Endothelial cell of umbilical vein (primary cell): Measurements from ENCODE around the gene ZNF143. TPM values are rescaled to one million over a fixed set of nuclear protein-coding genes. Genes with fewer than 3 reads are reported as not detected.

ENCODE experiments used
- BruUV-seq: library from RNA; stranded (reverse); fragments of 400-500 nt; replicated peaks from 2 replicates; lab custom pipeline; 2021; lab: Mats Ljungman, UMichigan
- CTCF ChIA-PET: fragments of 300-600, 350-600 bp; sonication (Branson Sonifier 250); formaldehyde crosslinking; loops from one replicate; lab custom pipeline; 2021; ENCODE audit warnings: antibody characterized with exemption, inconsistent platforms; lab: Charles Lee
- POLR2A ChIA-PET: fragments of 300-600, 350-600 bp; sonication (Branson Sonifier 250); formaldehyde crosslinking; loops from one replicate; lab custom pipeline; 2021; ENCODE audit warnings: antibody characterized with exemption, inconsistent platforms; lab: Charles Lee
- DNase-seq: peaks from one replicate; pipeline ENCODE4 v3.0.0-alpha.2; 2011; ENCODE audit warnings: low read depth, low spot score
- FAIRE-seq: peaks from 2 replicates; lab custom pipeline; 2011; peaks lifted over from hg19 to GRCh38; lab: Jason Lieb, UNC
- H2AFZ ChIP-seq: 2 replicates; pipeline ENCODE4 v1.6.0; 2012; ENCODE audit warnings: low read depth, low read length, control low read depth, inconsistent platforms
- H3K27ac ChIP-seq: 2 replicates; pipeline ENCODE4 v1.5.1; 2011; ENCODE audit warnings: low read depth, mild to moderate bottlenecking, control low read depth, low read length, moderate library complexity; ENCODE audit not compliant: insufficient read depth
- H3K27me3 ChIP-seq, 2 experiments: 2 replicates each; pipeline versions ENCODE4 v1.6.0 to v1.6.1; 2011; ENCODE audit warnings: low read length in 2 of 2, mixed read lengths in 1 of 2; ENCODE audit not compliant: control insufficient read depth in 2 of 2, insufficient read depth in 2 of 2
- H3K36me3 ChIP-seq, 2 experiments: 2 replicates in 1 of 2; 3 replicates in 1 of 2; pipeline ENCODE4 v1.5.1; 2011; ENCODE audit warnings: low read length in 2 of 2, mild to moderate bottlenecking in 1 of 2, moderate library complexity in 1 of 2; ENCODE audit not compliant: control insufficient read depth in 2 of 2, insufficient read depth in 2 of 2; ENCODE audit errors: extremely low read depth in 1 of 2
- H3K4me1 ChIP-seq: 3 replicates; pipeline ENCODE4 v1.5.1; 2011; ENCODE audit warnings: mild to moderate bottlenecking, low read length; ENCODE audit not compliant: control insufficient read depth, insufficient read depth; ENCODE audit errors: extremely low read depth
- H3K4me2 ChIP-seq: 2 replicates; pipeline ENCODE4 v1.6.1; 2011; ENCODE audit warnings: low read length, control low read depth, mixed read lengths; ENCODE audit not compliant: insufficient read depth
- H3K4me3 ChIP-seq, 3 experiments: fragments of 200-600 bp in 1 of 3; sonication (generic), shearing (Covaris generic) in 1 of 3; replicated peaks in 1 of 3; 2 replicates each; pipeline ENCODE4 v1.5.1; 2011 to 2016; ENCODE audit warnings: control low read depth in 3 of 3, low read length in 3 of 3, mild to moderate bottlenecking in 2 of 3, inconsistent platforms in 1 of 3, low read depth in 1 of 3, moderate library complexity in 1 of 3; ENCODE audit not compliant: insufficient read depth in 1 of 3
- H3K79me2 ChIP-seq: 2 replicates; pipeline ENCODE4 v1.6.0; 2012; ENCODE audit warnings: low read length, inconsistent platforms; ENCODE audit not compliant: control insufficient read depth, insufficient read depth
- H3K9ac ChIP-seq: replicated peaks from 2 replicates; pipeline ENCODE3; 2011; ENCODE audit warnings: low read length, control low read depth; ENCODE audit not compliant: insufficient read depth; ENCODE audit errors: extremely low read depth
- H3K9me1 ChIP-seq: replicated peaks from 3 replicates; pipeline ENCODE4 v1.6.0; 2011; ENCODE audit warnings: mild to moderate bottlenecking, low read length; ENCODE audit not compliant: control insufficient read depth, insufficient read depth; ENCODE audit errors: extremely low read depth
- H3K9me3 ChIP-seq: replicated peaks from 2 replicates; pipeline ENCODE4 v1.5.1; 2012; ENCODE audit warnings: low read length, inconsistent platforms; ENCODE audit not compliant: control insufficient read depth, insufficient read depth
- H4K20me1 ChIP-seq: replicated peaks from 2 replicates; pipeline ENCODE3; 2011; ENCODE audit warnings: mild to moderate bottlenecking, low read length; ENCODE audit not compliant: control insufficient read depth, insufficient read depth; ENCODE audit errors: extremely low read depth
- CTCF ChIP-seq, 2 donors: IDR thresholded peaks; 1 replicate in 1 of 2; 2 replicates in 1 of 2; pipeline ENCODE4 v1.5.1; 2011; ENCODE audit warnings: low read length in 2 of 2, mild to moderate bottlenecking in 2 of 2, moderate library complexity in 2 of 2, control low read depth in 1 of 2, inconsistent platforms in 1 of 2, low read depth in 1 of 2; ENCODE audit not compliant: insufficient read depth in 1 of 2; ENCODE audit errors: extremely low read depth in 1 of 2
- EZH2 ChIP-seq: IDR thresholded peaks from 2 replicates; pipeline ENCODE4 v1.6.1; 2012; ENCODE audit warnings: borderline replicate concordance, low read depth, mild to moderate bottlenecking, moderate library complexity, low read length, inconsistent platforms; ENCODE audit not compliant: severe bottlenecking
- FOS ChIP-seq: IDR thresholded peaks from 2 replicates; pipeline ENCODE4 v1.6.1; 2011; ENCODE audit warnings: mild to moderate bottlenecking, low read length, moderate library complexity, borderline replicate concordance; ENCODE audit not compliant: insufficient read depth
- GATA2 ChIP-seq: IDR thresholded peaks from 2 replicates; pipeline ENCODE4 v1.7.0; 2011; ENCODE audit warnings: low read depth, mild to moderate bottlenecking, moderate library complexity, mixed read lengths, low read length; ENCODE audit not compliant: insufficient read length, insufficient read depth
- JUN ChIP-seq: IDR thresholded peaks from 2 replicates; pipeline ENCODE4 v1.6.1; 2011; ENCODE audit warnings: borderline replicate concordance, low read depth; ENCODE audit not compliant: insufficient read length, insufficient read depth
- MAX ChIP-seq: IDR thresholded peaks from 2 replicates; pipeline ENCODE4 v1.6.1; 2011; ENCODE audit not compliant: insufficient read depth, insufficient read length
- MYC ChIP-seq: IDR thresholded peaks from one replicate; pipeline ENCODE4 v1.6.1; 2011; ENCODE audit warnings: mild to moderate bottlenecking, low read depth, low read length
- POLR2A ChIP-seq: IDR thresholded peaks from 2 replicates; pipeline ENCODE4 v1.6.1; 2012; ENCODE audit warnings: low read depth, mild to moderate bottlenecking, control low read depth, low read length
- POLR2AphosphoS5 ChIP-seq: IDR thresholded peaks from 2 replicates; pipeline ENCODE4 v1.6.1; 2012; ENCODE audit warnings: low read depth, mild to moderate bottlenecking, control low read depth, low read length, moderate library complexity; ENCODE audit not compliant: insufficient read depth
- dilution Hi-C: fragments of 300-500 bp; cut with MboI; formaldehyde crosslinking; loops from one replicate; pipeline ENCODE4 v1.15.0; 2019; ENCODE audit warnings: low sequenced_read_pairs; ENCODE audit not compliant: extremely low pct_ligation_motif_present
- intact Hi-C: fragments of 100-400 bp; cut with micrococcal nuclease; formaldehyde crosslinking; loops from one replicate; pipeline ENCODE4 v1.10.0; 2022
- polyA plus RNA-seq, 4 experiments: library from polyadenylated mRNA; depleted of rRNA in 3 of 4; stranded (reverse) in 3 of 4; unstranded in 1 of 4; fragments of >200 nt; gene quantifications; 2 replicates each; pipeline versions ENCODE4 v1.2.1 to v1.2.3, GENCODE V29; 2011 to 2012; ENCODE audit warnings: missing spikeins in 1 of 4
- total RNA-seq: library from RNA; stranded (reverse); gene quantifications from 2 replicates; pipeline ENCODE4 v1.2.3, GENCODE V29; 2021

ZNF143 gene
- total and polyA plus RNA-seq, 2 donors (not counting 3 experiments of a cell fraction or from before 2014, with no cell fraction given) = 19.0 to 29.8 TPM

GRCh38 chr11:9470765-9471164 is 10.0 kb downstream of the ZNF143 start:
- Histone ChIP-seq H3K9me1 (no peaks in the 10 kb centered on the region), H4K20me1 (no peaks in the 10 kb centered on the region), H2AFZ (no peak overlapping the region), H3K36me3 (peaks cover 2 to 6% of the 10 kb centered on the region in 2 experiments), H3K4me1 (no peaks in the 10 kb centered on the region), H3K27me3 (no peaks in the 10 kb centered on the region), H3K9ac (no peak overlapping the region), H3K79me2 (peaks cover 18% of the 10 kb centered on the region), H3K27ac (no peak overlapping the region), H3K4me2 (no peak overlapping the region), H3K4me3 (no peak overlapping the region), H3K9me3 (no peaks in the 10 kb centered on the region)
- FAIRE-seq (no peak), DNase-seq (no peak)
- intact Hi-C loops = no loop called here
- no peak for TF ChIP-seq CTCF (IDR thresholded peaks at IDR 0.05; ENCODE audit: extremely low read depth in 1 of 2, insufficient read depth in 1 of 2, low read depth in 1 of 2, low read length in 2 of 2)
- TF ChIP-seq FOS = no peak
- no peak for TF ChIP-seq POLR2AphosphoS5
- no peak for TF ChIP-seq MYC
- no peak for TF ChIP-seq JUN
- ChIA-PET CTCF (no interaction called here), POLR2A (no interaction called here)
- no TSS peak for BruUV-seq
- dilution Hi-C loops = no loop called here

- Histone ChIP-seq H3K4me1 (no peaks in the 10 kb centered on the region), H3K36me3 (peaks cover 2 to 9% of the 10 kb centered on the region in 2 experiments), H3K79me2 (peaks cover 7% of the 10 kb centered on the region), H4K20me1 (no peaks in the 10 kb centered on the region), H3K9me1 (no peaks in the 10 kb centered on the region), H3K9ac (no peak overlapping the region), H3K4me2 (no peak overlapping the region), H3K27ac (no peak overlapping the region), H3K9me3 (no peaks in the 10 kb centered on the region), H3K4me3 (no peak overlapping the region), H2AFZ (no peak overlapping the region), H3K27me3 (no peaks in the 10 kb centered on the region)
- no TSS peak for BruUV-seq
- CTCF ChIA-PET = interaction anchor here (1.1 to 2.8 kb wide), 2 partner anchors 34 to 258 kb away, joined by 3 to 15 read pairs; no protein-coding TSS in a partner anchor
- intact Hi-C loops = no loop called here
- POLR2A ChIA-PET = interaction anchor here (1.0 kb wide), 1 partner anchor 13 kb away, joined by 3 read pairs; the partner anchor contains the start of gene ZNF143
- TF ChIP-seq POLR2AphosphoS5 (no peak), MAX (no peak), EZH2 (no peak), CTCF (IDR thresholded peaks at IDR 0.05; ENCODE audit: extremely low read depth in 1 of 2, insufficient read depth in 1 of 2, low read depth in 1 of 2, low read length in 2 of 2) (no peak), FOS (no peak), POLR2A (no peak), JUN (no peak), MYC (no peak), GATA2 (no peak)
- dilution Hi-C loops = no loop called here
- FAIRE-seq (no peak), DNase-seq (no peak)
These were observed 12.6 kb downstream of the ZNF143 start for GRCh38 chr11:9473408-9473807.
